Measurements from ENCODE around the gene ATP6V1G3. TPM values are rescaled to one million over a fixed set of nuclear protein-coding genes. Genes with fewer than 3 reads are reported as not detected.
"Not testable (repeated sequence)": the region's sequence is repeated elsewhere in the genome, so short reads cannot be mapped to it uniquely, and the experiment has no call there.

Gene ATP6V1G3
- total and polyA plus RNA-seq, 10 donors = not detected

- intact Hi-C loops (cut with DNase I; ENCODE audit: low total_unique reads) = loop anchor here (10.0 kb wide), 1 partner anchor 166 kb away; no protein-coding TSS in a partner anchor
- WGBS, 5 donors = 41 to 75% (median 51%) methylated on average over 1 of the region's 1 CpG
- Histone ChIP-seq H3K36me3 (no peaks in the 10 kb centered on the region), H3K27ac (no peak overlapping the region), H3K4me1 (peaks cover 4 to 60% (median 16%) of the 10 kb centered on the region in 6 donors), H3K4me3 (no peak overlapping the region), H3K27me3 (replicated peaks in 1 of 7) (no peaks in the 10 kb centered on the region), H3K9me3 (no peaks in the 10 kb centered on the region)
- no peak for DNase-seq
- TF ChIP-seq POLR2A (IDR thresholded peaks at IDR 0.05) (no peak), CTCF (IDR thresholded peaks at IDR 0.05 in 8 of 11, conservative IDR thresholded peaks at IDR 0.05 in 3 of 11) (no peak), POLR2AphosphoS5 (IDR thresholded peaks at IDR 0.05) (no peak)
Observed at GRCh38 chr1:198528364-198528763, 12.1 kb downstream of the ATP6V1G3 start.

- peaks cover 4 to 84% (median 30%) of the 10 kb centered on the region in 6 donors for H3K4me1 ChIP-seq
- intact Hi-C loops (cut with DNase I; ENCODE audit: low total_unique reads) = loop anchor here (10.0 kb wide), 1 partner anchor 170 kb away; no protein-coding TSS in a partner anchor
- H3K36me3 ChIP-seq = no peaks in the 10 kb centered on the region
- 81 to 92% (median 89%) methylated on average over 2 of the region's 2 CpGs for WGBS, 5 donors
- no peaks in the 10 kb centered on the region for H3K9me3 ChIP-seq
- no peak overlapping the region for H3K4me3 ChIP-seq
- H3K27ac ChIP-seq = peak overlapping the region in 5 of 8 donors; percentile 61 to 85 (median 73)
- TF ChIP-seq CTCF (IDR thresholded peaks at IDR 0.05 in 8 of 11, conservative IDR thresholded peaks at IDR 0.05 in 3 of 11) (no peak), POLR2A (IDR thresholded peaks at IDR 0.05) (no peak), POLR2AphosphoS5 (IDR thresholded peaks at IDR 0.05) (no peak)
- DNase-seq = no peak
- H3K27me3 ChIP-seq (replicated peaks in 1 of 7) = no peaks in the 10 kb centered on the region
Observed at GRCh38 chr1:198524556-198524955, 15.9 kb downstream of the ATP6V1G3 start.

GRCh38 chr1:198524127-198524526 is 16.4 kb downstream of the ATP6V1G3 start:
- 71 to 82% (median 79%) methylated on average over 10 of the region's 10 CpGs for WGBS, 5 donors
- H3K27ac ChIP-seq = peak overlapping the region; percentile 2 to 85 (median 66)
- peaks cover under 1 to 84% (median 26%) of the 10 kb centered on the region in 6 donors for H3K4me1 ChIP-seq
- not testable (repeated sequence) for H3K9me3 ChIP-seq; H3K36me3 ChIP-seq; H3K27me3 ChIP-seq (replicated peaks in 1 of 7); DNase-seq
- H3K4me3 ChIP-seq = peak overlapping the region in 1 of 8 donors; percentile 40
- intact Hi-C loops (cut with DNase I; ENCODE audit: low total_unique reads) = loop anchor here (10.0 kb wide), 1 partner anchor 171 kb away; no protein-coding TSS in a partner anchor

GRCh38 chr1:198523182-198523950 is 17.1 kb downstream of the ATP6V1G3 start:
- Histone ChIP-seq H3K27me3 (replicated peaks in 1 of 7) (no peaks in the 10 kb centered on the region), H3K9me3 (no peaks in the 10 kb centered on the region), H3K36me3 (no peaks in the 10 kb centered on the region), H3K4me1 (peaks cover under 1 to 86% (median 23%) of the 10 kb centered on the region in 6 donors), H3K4me3 (peak overlapping the region in 3 of 8 donors; percentile 0 to 40 (median 9)), H3K27ac (peak overlapping the region; percentile 2 to 85 (median 66))
- DNase-seq = no peak
- 15 to 21% (median 18%) methylated on average over 2 of the region's 2 CpGs for WGBS, 5 donors
- TF ChIP-seq POLR2A (IDR thresholded peaks at IDR 0.05) (no peak), CTCF (IDR thresholded peaks at IDR 0.05 in 8 of 11, conservative IDR thresholded peaks at IDR 0.05 in 3 of 11) (peak in 3 of 11 experiments; percentile 9 to 18 (median 12))
- intact Hi-C loops (cut with DNase I; ENCODE audit: low total_unique reads) = loop anchor here (10.0 kb wide), 1 partner anchor 171 kb away; no protein-coding TSS in a partner anchor

All from spleen (tissue), 11 donors.